ENCODE results near the gene AGBL4.

The AGBL4 gene

DNA sequence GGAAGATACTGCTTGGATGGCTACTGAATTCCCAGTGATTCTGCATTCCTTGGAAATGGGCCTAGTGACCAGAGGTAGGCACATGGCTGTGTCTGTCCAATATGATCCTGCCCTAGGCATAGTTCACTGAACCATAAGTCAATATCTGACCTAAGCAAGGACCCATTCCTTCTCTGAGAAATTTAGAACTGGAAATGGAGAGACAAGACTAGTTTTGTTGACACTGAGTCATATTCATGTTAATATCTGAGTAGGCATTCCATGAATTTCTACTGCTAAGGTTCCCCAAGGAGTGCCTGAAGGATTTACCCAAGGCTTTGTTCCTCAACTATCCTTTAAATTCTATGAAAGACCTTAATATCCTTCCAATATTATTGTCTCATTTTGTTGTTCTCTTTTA is 917.3 kb downstream of the AGBL4 start:
- no peak overlapping the region for H3K27ac ChIP-seq (ENCODE audit: extremely low read depth, low read depth, low read length)
- ChIA-PET POLR2A (no interaction called here), CTCF (no interaction called here)
- TF ChIP-seq GLI2 (tag by site-specific recombination; IDR thresholded peaks at IDR 0.05; ENCODE audit: borderline replicate concordance, low read depth) (no peak), ZFHX2 (tag by site-specific recombination; conservative IDR thresholded peaks at IDR 0.05) (no peak), ZNF529 (tag by site-specific recombination; IDR thresholded peaks at IDR 0.05; ENCODE audit: insufficient replicate concordance) (no peak), ZNF404 (tag by site-specific recombination; IDR thresholded peaks at IDR 0.05) (no peak), ZNF791 (tag by site-specific recombination; IDR thresholded peaks at IDR 0.05) (no peak), ZEB2 (tag by site-specific recombination; IDR thresholded peaks at IDR 0.05) (no peak), ZNF843 (tag by site-specific recombination; IDR thresholded peaks at IDR 0.05) (no peak), SCRT2 (tag by site-specific recombination; IDR thresholded peaks at IDR 0.05) (no peak), ZNF558 (tag by site-specific recombination; IDR thresholded peaks at IDR 0.05) (no peak), ZNF169 (tag by site-specific recombination; IDR thresholded peaks at IDR 0.05) (no peak), ZNF274 (IDR thresholded peaks at IDR 0.05; ENCODE audit: low read length) (no peak), ZNF274 (tag by site-specific recombination; IDR thresholded peaks at IDR 0.05; ENCODE audit: borderline replicate concordance) (no peak), KLF10 (tag by site-specific recombination; IDR thresholded peaks at IDR 0.05) (no peak), SP7 (tag by site-specific recombination; IDR thresholded peaks at IDR 0.05) (no peak), ZNF223 (tag by site-specific recombination; IDR thresholded peaks at IDR 0.05) (no peak), RBAK (tag by site-specific recombination; IDR thresholded peaks at IDR 0.05) (no peak), ZNF335 (tag by site-specific recombination; conservative IDR thresholded peaks at IDR 0.05) (no peak)
- TF ChIP-seq, protein P1, sequence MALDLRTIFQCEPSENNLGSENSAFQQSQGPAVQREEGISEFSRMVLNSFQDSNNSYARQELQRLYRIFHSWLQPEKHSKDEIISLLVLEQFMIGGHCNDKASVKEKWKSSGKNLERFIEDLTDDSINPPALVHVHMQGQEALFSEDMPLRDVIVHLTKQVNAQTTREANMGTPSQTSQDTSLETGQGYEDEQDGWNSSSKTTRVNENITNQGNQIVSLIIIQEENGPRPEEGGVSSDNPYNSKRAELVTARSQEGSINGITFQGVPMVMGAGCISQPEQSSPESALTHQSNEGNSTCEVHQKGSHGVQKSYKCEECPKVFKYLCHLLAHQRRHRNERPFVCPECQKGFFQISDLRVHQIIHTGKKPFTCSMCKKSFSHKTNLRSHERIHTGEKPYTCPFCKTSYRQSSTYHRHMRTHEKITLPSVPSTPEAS (tag by site-specific recombination; IDR thresholded peaks at IDR 0.05) = no peak
- TF ChIP-seq, protein P2, sequence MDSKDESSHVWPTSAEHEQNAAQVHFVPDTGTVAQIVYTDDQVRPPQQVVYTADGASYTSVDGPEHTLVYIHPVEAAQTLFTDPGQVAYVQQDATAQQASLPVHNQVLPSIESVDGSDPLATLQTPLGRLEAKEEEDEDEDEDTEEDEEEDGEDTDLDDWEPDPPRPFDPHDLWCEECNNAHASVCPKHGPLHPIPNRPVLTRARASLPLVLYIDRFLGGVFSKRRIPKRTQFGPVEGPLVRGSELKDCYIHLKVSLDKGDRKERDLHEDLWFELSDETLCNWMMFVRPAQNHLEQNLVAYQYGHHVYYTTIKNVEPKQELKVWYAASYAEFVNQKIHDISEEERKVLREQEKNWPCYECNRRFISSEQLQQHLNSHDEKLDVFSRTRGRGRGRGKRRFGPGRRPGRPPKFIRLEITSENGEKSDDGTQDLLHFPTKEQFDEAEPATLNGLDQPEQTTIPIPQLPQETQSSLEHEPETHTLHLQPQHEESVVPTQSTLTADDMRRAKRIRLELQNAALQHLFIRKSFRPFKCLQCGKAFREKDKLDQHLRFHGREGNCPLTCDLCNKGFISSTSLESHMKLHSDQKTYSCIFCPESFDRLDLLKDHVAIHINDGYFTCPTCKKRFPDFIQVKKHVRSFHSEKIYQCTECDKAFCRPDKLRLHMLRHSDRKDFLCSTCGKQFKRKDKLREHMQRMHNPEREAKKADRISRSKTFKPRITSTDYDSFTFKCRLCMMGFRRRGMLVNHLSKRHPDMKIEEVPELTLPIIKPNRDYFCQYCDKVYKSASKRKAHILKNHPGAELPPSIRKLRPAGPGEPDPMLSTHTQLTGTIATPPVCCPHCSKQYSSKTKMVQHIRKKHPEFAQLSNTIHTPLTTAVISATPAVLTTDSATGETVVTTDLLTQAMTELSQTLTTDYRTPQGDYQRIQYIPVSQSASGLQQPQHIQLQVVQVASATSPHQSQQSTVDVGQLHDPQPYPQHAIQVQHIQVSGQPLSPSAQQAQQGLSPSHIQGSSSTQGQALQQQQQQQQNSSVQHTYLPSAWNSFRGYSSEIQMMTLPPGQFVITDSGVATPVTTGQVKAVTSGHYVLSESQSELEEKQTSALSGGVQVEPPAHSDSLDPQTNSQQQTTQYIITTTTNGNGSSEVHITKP (tag by site-specific recombination; IDR thresholded peaks at IDR 0.05) = no peak
- TF ChIP-seq, protein P3, sequence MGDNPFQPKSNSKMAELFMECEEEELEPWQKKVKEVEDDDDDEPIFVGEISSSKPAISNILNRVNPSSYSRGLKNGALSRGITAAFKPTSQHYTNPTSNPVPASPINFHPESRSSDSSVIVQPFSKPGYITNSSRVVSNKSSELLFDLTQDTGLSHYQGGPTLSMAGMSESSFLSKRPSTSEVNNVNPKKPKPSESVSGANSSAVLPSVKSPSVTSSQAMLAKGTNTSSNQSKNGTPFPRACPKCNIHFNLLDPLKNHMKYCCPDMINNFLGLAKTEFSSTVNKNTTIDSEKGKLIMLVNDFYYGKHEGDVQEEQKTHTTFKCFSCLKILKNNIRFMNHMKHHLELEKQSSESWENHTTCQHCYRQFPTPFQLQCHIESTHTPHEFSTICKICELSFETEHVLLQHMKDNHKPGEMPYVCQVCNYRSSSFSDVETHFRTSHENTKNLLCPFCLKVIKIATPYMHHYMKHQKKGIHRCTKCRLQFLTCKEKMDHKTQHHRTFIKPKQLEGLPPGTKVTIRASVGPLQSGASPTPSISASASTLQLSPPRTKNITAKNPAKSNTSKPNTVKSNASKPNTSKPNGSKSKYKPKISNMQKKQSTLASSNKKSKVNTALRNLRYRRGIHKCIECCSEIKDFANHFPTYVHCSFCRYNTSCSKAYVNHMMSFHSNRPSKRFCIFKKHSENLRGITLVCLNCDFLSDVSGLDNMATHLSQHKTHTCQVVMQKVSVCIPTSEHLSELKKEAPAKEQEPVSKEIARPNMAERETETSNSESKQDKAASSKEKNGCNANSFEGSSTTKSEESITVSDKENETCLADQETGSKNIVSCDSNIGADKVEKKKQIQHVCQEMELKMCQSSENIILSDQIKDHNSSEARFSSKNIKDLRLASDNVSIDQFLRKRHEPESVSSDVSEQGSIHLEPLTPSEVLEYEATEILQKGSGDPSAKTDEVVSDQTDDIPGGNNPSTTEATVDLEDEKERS (tag by site-specific recombination; IDR thresholded peaks at IDR 0.05) = no peak
- TF ChIP-seq, protein P4, sequence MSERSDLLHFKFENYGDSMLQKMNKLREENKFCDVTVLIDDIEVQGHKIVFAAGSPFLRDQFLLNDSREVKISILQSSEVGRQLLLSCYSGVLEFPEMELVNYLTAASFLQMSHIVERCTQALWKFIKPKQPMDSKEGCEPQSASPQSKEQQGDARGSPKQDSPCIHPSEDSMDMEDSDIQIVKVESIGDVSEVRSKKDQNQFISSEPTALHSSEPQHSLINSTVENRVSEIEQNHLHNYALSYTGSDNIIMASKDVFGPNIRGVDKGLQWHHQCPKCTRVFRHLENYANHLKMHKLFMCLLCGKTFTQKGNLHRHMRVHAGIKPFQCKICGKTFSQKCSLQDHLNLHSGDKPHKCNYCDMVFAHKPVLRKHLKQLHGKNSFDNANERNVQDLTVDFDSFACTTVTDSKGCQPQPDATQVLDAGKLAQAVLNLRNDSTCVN (tag by site-specific recombination; optimal IDR thresholded peaks at IDR 0.05) = no peak
- H3K4me1 ChIP-seq (ENCODE audit: control insufficient read depth, insufficient read depth, low read length) = no peaks in the 10 kb centered on the region
- H3K9me3 ChIP-seq (ENCODE audit: control insufficient read depth, insufficient read depth, low read depth, low read length) = no peaks in the 10 kb centered on the region
- no peaks in the 10 kb centered on the region for H3K36me3 ChIP-seq (ENCODE audit: control insufficient read depth in 2 of 2, insufficient read depth in 1 of 2, low read length in 2 of 2)
- no peak overlapping the region for H3K4me3 ChIP-seq (ENCODE audit: low read depth, low read length)

Measured in HEK293 (cell line).